GM23338 (cell line): ENCODE results near the gene NAXE. TPM values are rescaled to one million over a fixed set of nuclear protein-coding genes. Genes with fewer than 3 reads are reported as not detected.

Source experiments
- ATAC-seq: fragments of 200-7000 bp; cut with Tn5 transposase; 3 replicates; pipeline ENCODE4 v1.9.1; 2020
- DNase-seq: peaks from one replicate; pipeline ENCODE4 v3.0.0-alpha.2; 2015; ENCODE audit warnings: low spot score
- H2AFZ ChIP-seq: fragments of 200-600 bp; sonication (generic); 2 replicates; pipeline ENCODE4 v1.8.0; 2016; ENCODE audit warnings: antibody characterized with exemption, mild to moderate bottlenecking, moderate library complexity
- H3F3A ChIP-seq: fragments of 200-600 bp; sonication (generic); replicated peaks from 2 replicates; pipeline ENCODE4 v1.8.0; 2017; ENCODE audit warnings: antibody characterized with exemption, mixed run types, low read depth
- H3K27ac ChIP-seq: fragments of 200-600 bp; sonication (generic); 2 replicates; pipeline ENCODE4 v1.6.1; 2016; ENCODE audit warnings: low read depth
- H3K27me3 ChIP-seq: fragments of 200-600 bp; sonication (generic); 2 replicates; pipeline ENCODE4 v1.8.0; 2016; ENCODE audit warnings: mild to moderate bottlenecking, mixed run types, moderate library complexity; ENCODE audit not compliant: insufficient read depth
- H3K36me3 ChIP-seq: fragments of 200-600 bp; sonication (generic); 2 replicates; pipeline ENCODE4 v1.8.0; 2016; ENCODE audit warnings: mild to moderate bottlenecking; ENCODE audit not compliant: insufficient read depth
- H3K4me1 ChIP-seq: fragments of 200-600 bp; sonication (generic); 2 replicates; pipeline ENCODE4 v1.8.0; 2016; ENCODE audit warnings: mild to moderate bottlenecking, moderate library complexity; ENCODE audit not compliant: insufficient read depth
- H3K4me2 ChIP-seq: fragments of 200-600 bp; sonication (generic); 2 replicates; pipeline ENCODE4 v1.7.1; 2017; ENCODE audit warnings: mixed run types
- H3K4me3 ChIP-seq: fragments of 200-600 bp; sonication (generic); 2 replicates; pipeline ENCODE4 v1.6.1; 2016; ENCODE audit warnings: mixed run types
- H3K79me2 ChIP-seq: fragments of 200-600 bp; sonication (generic); replicated peaks from 2 replicates; pipeline ENCODE4 v1.8.0; 2017; ENCODE audit warnings: mild to moderate bottlenecking; ENCODE audit not compliant: insufficient read depth
- H3K9me2 ChIP-seq: fragments of 200-600 bp; sonication (generic); 2 replicates; pipeline ENCODE4 v1.8.0; 2017; ENCODE audit not compliant: insufficient read depth
- H4K20me1 ChIP-seq: fragments of 200-600 bp; sonication (generic); replicated peaks from 2 replicates; pipeline ENCODE4 v1.8.0; 2017; ENCODE audit warnings: mild to moderate bottlenecking; ENCODE audit not compliant: insufficient read depth
- H3K27ac Mint-ChIP-seq: 2 replicates; pipeline ENCODE4 v1.8.0; 2020; ENCODE audit warnings: inconsistent platforms, mild to moderate bottlenecking, moderate library complexity, mixed read lengths
- H3K27me3 Mint-ChIP-seq: 3 replicates; pipeline ENCODE4 v1.8.0; 2022; ENCODE audit warnings: low read depth, mild to moderate bottlenecking, moderate library complexity, mixed read lengths, inconsistent platforms; ENCODE audit not compliant: insufficient read depth, poor library complexity
- H3K36me3 Mint-ChIP-seq: 3 replicates; pipeline ENCODE4 v1.8.0; 2021; ENCODE audit warnings: low read depth, mild to moderate bottlenecking, inconsistent platforms, moderate library complexity, mixed read lengths
- H3K4me1 Mint-ChIP-seq: 3 replicates; pipeline ENCODE4 v1.8.0; 2020; ENCODE audit warnings: mild to moderate bottlenecking, inconsistent platforms, mixed read lengths
- H3K4me3 Mint-ChIP-seq: 3 replicates; pipeline ENCODE4 v1.8.0; 2021; ENCODE audit warnings: moderate library complexity, mild to moderate bottlenecking, inconsistent platforms, mixed read lengths
- H3K9me3 Mint-ChIP-seq: 3 replicates; pipeline ENCODE4 v1.8.0; 2020; ENCODE audit warnings: moderate library complexity, mild to moderate bottlenecking, inconsistent platforms, mixed read lengths
- CREB1 ChIP-seq: fragments of 250-450 bp; sonication (Bioruptor Pico); IDR thresholded peaks from 2 replicates; pipeline ENCODE4 v1.5.0; 2020; ENCODE audit warnings: low read depth, mild to moderate bottlenecking, moderate library complexity
- EZH2 ChIP-seq: fragments of 200-600 bp; sonication (generic); IDR thresholded peaks from one replicate; pipeline ENCODE4 v1.8.0; 2017; ENCODE audit warnings: antibody characterized with exemption, mild to moderate bottlenecking, low read depth; ENCODE audit not compliant: unreplicated experiment
- EZH2phosphoT487 ChIP-seq: fragments of 200-600 bp; sonication (generic); IDR thresholded peaks from one replicate; pipeline ENCODE4 v1.8.1; 2018; ENCODE audit warnings: antibody characterized with exemption; ENCODE audit not compliant: unreplicated experiment
- JUNB ChIP-seq: IDR thresholded peaks from one replicate; pipeline ENCODE4 v1.6.1; 2016; ENCODE audit warnings: antibody characterized with exemption; ENCODE audit not compliant: unreplicated experiment
- NANOG ChIP-seq: IDR thresholded peaks from 2 replicates; pipeline ENCODE4 v1.6.1; 2016; ENCODE audit warnings: antibody characterized with exemption, borderline replicate concordance
- POLR2AphosphoS5 ChIP-seq: IDR thresholded peaks from 2 replicates; pipeline ENCODE4 v1.6.1; 2016; ENCODE audit warnings: antibody characterized with exemption, low read depth
- STAT1 ChIP-seq: IDR thresholded peaks from one replicate; pipeline ENCODE4 v1.6.1; 2016; ENCODE audit warnings: antibody characterized with exemption; ENCODE audit not compliant: unreplicated experiment
- ZNF114 ChIP-seq: fragments of 250-450 bp; sonication (Bioruptor Pico); IDR thresholded peaks from 2 replicates; pipeline ENCODE4 v1.5.0; 2020; ENCODE audit warnings: mild to moderate bottlenecking, moderate library complexity
- ZNF331 ChIP-seq: fragments of 250-450 bp; sonication (Bioruptor Pico); IDR thresholded peaks from 2 replicates; pipeline ENCODE4 v1.5.0; 2020; ENCODE audit warnings: low read depth, mild to moderate bottlenecking, moderate library complexity
- polyA plus RNA-seq: library from polyadenylated mRNA; unstranded; fragments of >200 nt; fragmentation: Nextera tagmentation; extraction: Ambion mirVana; gene quantifications from 2 replicates; pipeline ENCODE4 v1.2.1, GENCODE V29; 2016
- total RNA-seq: library from RNA; depleted of rRNA; stranded (reverse); fragments of >200 nt; shearing (Covaris generic); gene quantifications from 2 replicates; pipeline ENCODE4 v1.2.3, GENCODE V29; 2014
- TF ChIP-seq, protein P1 (sequence below): fragments of 250-450 bp; sonication (Bioruptor Pico); IDR thresholded peaks from 2 replicates; pipeline ENCODE4 v1.5.0; 2020; ENCODE audit warnings: mild to moderate bottlenecking, moderate library complexity
- TF ChIP-seq, protein P2 (sequence below): IDR thresholded peaks from one replicate; pipeline ENCODE4 v1.6.1; 2018; ENCODE audit warnings: antibody characterized with exemption; ENCODE audit not compliant: unreplicated experiment
- TF ChIP-seq, protein P3 (sequence below): IDR thresholded peaks from 2 replicates; pipeline ENCODE4 v1.6.1; 2016; ENCODE audit warnings: antibody characterized with exemption
- TF ChIP-seq, protein P4 (sequence below), 2 experiments: fragments of 200-600 bp in 1 of 2; sonication (generic) in 1 of 2; conservative IDR thresholded peaks; 2 replicates each; pipeline versions ENCODE4 v1.5.1 to v1.6.1; 2016 to 2017; ENCODE audit warnings: antibody characterized with exemption in 2 of 2, low read depth in 2 of 2, mild to moderate bottlenecking in 2 of 2, moderate library complexity in 1 of 2

The NAXE gene
- total and polyA plus RNA-seq, 2 experiments from 2014 or later: 82.1 to 87.5 TPM

DNA sequence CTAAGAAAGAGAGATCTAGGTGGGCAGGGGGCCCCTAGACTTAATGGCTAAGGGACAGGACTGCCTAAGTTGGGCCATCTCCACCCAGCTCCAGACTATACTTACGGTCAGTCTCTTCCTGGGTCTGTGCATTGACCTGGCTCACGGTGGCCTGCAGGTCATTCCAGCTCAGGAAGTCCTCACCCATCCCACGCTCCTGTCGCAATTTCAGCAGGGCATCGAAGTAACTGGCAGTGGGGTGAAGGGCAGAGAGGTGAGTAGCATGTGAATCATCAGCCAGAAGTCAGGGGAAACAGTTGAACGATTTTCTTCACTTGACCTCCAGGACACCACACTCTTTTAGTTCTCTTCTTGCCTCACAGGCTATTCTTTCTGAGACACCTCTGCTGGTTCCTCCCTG, 39.7 kb upstream of the NAXE start:
- H3K36me3 ChIP-seq: peaks cover 5% of the 10 kb centered on the region; the same call in 1 of the 2 replicates
- no peaks in the 10 kb centered on the region for H3K4me1 ChIP-seq
- Mint-ChIP-seq H3K4me3 (no peak overlapping the region), H3K4me1 (no peaks in the 10 kb centered on the region), H3K9me3 (no peaks in the 10 kb centered on the region), H3K27ac (no peak overlapping the region), H3K27me3 (peaks cover 4% of the 10 kb centered on the region), H3K36me3 (peaks cover 23% of the 10 kb centered on the region)
- H3K27me3 ChIP-seq: no peaks in the 10 kb centered on the region
- no peak for DNase-seq
- no peak overlapping the region for H3K4me2 ChIP-seq
- H2AFZ ChIP-seq: no peak overlapping the region
- no peaks in the 10 kb centered on the region for H3K9me2 ChIP-seq
- H3K4me3 ChIP-seq: no peak overlapping the region
- no peak for ATAC-seq
- H3K79me2 ChIP-seq: no peaks in the 10 kb centered on the region
- no peaks in the 10 kb centered on the region for H3F3A ChIP-seq
- H4K20me1 ChIP-seq: no peaks in the 10 kb centered on the region; the same call in 1 of the 2 replicates
- TF ChIP-seq JUNB (no peak), NANOG (no peak), ZNF114 (CRISPR knock-in tag) (no peak), CREB1 (CRISPR knock-in tag) (no peak), POLR2AphosphoS5 (no peak), STAT1 (no peak), EZH2 (no peak), EZH2phosphoT487 (no peak), ZNF331 (CRISPR knock-in tag) (no peak)
- TF ChIP-seq, protein P1, sequence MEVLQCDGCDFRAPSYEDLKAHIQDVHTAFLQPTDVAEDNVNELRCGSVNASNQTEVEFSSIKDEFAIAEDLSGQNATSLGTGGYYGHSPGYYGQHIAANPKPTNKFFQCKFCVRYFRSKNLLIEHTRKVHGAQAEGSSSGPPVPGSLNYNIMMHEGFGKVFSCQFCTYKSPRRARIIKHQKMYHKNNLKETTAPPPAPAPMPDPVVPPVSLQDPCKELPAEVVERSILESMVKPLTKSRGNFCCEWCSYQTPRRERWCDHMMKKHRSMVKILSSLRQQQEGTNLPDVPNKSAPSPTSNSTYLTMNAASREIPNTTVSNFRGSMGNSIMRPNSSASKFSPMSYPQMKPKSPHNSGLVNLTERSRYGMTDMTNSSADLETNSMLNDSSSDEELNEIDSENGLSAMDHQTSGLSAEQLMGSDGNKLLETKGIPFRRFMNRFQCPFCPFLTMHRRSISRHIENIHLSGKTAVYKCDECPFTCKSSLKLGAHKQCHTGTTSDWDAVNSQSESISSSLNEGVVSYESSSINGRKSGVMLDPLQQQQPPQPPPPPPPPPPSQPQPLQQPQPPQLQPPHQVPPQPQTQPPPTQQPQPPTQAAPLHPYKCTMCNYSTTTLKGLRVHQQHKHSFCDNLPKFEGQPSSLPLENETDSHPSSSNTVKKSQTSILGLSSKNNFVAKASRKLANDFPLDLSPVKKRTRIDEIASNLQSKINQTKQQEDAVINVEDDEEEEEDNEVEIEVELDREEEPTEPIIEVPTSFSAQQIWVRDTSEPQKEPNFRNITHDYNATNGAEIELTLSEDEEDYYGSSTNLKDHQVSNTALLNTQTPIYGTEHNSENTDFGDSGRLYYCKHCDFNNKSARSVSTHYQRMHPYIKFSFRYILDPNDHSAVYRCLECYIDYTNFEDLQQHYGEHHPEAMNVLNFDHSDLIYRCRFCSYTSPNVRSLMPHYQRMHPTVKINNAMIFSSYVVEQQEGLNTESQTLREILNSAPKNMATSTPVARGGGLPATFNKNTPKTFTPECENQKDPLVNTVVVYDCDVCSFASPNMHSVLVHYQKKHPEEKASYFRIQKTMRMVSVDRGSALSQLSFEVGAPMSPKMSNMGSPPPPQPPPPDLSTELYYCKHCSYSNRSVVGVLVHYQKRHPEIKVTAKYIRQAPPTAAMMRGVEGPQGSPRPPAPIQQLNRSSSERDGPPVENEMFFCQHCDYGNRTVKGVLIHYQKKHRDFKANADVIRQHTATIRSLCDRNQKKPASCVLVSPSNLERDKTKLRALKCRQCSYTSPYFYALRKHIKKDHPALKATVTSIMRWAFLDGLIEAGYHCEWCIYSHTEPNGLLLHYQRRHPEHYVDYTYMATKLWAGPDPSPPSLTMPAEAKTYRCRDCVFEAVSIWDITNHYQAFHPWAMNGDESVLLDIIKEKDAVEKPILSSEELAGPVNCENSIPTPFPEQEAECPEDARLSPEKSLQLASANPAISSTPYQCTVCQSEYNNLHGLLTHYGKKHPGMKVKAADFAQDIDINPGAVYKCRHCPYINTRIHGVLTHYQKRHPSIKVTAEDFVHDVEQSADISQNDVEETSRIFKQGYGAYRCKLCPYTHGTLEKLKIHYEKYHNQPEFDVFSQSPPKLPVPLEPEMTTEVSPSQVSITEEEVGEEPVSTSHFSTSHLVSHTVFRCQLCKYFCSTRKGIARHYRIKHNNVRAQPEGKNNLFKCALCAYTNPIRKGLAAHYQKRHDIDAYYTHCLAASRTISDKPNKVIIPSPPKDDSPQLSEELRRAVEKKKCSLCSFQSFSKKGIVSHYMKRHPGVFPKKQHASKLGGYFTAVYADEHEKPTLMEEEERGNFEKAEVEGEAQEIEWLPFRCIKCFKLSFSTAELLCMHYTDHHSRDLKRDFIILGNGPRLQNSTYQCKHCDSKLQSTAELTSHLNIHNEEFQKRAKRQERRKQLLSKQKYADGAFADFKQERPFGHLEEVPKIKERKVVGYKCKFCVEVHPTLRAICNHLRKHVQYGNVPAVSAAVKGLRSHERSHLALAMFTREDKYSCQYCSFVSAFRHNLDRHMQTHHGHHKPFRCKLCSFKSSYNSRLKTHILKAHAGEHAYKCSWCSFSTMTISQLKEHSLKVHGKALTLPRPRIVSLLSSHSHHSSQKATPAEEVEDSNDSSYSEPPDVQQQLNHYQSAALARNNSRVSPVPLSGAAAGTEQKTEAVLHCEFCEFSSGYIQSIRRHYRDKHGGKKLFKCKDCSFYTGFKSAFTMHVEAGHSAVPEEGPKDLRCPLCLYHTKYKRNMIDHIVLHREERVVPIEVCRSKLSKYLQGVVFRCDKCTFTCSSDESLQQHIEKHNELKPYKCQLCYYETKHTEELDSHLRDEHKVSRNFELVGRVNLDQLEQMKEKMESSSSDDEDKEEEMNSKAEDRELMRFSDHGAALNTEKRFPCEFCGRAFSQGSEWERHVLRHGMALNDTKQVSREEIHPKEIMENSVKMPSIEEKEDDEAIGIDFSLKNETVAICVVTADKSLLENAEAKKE: no peak
- TF ChIP-seq, protein P2, sequence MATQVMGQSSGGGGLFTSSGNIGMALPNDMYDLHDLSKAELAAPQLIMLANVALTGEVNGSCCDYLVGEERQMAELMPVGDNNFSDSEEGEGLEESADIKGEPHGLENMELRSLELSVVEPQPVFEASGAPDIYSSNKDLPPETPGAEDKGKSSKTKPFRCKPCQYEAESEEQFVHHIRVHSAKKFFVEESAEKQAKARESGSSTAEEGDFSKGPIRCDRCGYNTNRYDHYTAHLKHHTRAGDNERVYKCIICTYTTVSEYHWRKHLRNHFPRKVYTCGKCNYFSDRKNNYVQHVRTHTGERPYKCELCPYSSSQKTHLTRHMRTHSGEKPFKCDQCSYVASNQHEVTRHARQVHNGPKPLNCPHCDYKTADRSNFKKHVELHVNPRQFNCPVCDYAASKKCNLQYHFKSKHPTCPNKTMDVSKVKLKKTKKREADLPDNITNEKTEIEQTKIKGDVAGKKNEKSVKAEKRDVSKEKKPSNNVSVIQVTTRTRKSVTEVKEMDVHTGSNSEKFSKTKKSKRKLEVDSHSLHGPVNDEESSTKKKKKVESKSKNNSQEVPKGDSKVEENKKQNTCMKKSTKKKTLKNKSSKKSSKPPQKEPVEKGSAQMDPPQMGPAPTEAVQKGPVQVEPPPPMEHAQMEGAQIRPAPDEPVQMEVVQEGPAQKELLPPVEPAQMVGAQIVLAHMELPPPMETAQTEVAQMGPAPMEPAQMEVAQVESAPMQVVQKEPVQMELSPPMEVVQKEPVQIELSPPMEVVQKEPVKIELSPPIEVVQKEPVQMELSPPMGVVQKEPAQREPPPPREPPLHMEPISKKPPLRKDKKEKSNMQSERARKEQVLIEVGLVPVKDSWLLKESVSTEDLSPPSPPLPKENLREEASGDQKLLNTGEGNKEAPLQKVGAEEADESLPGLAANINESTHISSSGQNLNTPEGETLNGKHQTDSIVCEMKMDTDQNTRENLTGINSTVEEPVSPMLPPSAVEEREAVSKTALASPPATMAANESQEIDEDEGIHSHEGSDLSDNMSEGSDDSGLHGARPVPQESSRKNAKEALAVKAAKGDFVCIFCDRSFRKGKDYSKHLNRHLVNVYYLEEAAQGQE: no peak
- TF ChIP-seq, protein P3, sequence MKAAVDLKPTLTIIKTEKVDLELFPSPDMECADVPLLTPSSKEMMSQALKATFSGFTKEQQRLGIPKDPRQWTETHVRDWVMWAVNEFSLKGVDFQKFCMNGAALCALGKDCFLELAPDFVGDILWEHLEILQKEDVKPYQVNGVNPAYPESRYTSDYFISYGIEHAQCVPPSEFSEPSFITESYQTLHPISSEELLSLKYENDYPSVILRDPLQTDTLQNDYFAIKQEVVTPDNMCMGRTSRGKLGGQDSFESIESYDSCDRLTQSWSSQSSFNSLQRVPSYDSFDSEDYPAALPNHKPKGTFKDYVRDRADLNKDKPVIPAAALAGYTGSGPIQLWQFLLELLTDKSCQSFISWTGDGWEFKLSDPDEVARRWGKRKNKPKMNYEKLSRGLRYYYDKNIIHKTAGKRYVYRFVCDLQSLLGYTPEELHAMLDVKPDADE: no peak
- TF ChIP-seq, protein P4, sequence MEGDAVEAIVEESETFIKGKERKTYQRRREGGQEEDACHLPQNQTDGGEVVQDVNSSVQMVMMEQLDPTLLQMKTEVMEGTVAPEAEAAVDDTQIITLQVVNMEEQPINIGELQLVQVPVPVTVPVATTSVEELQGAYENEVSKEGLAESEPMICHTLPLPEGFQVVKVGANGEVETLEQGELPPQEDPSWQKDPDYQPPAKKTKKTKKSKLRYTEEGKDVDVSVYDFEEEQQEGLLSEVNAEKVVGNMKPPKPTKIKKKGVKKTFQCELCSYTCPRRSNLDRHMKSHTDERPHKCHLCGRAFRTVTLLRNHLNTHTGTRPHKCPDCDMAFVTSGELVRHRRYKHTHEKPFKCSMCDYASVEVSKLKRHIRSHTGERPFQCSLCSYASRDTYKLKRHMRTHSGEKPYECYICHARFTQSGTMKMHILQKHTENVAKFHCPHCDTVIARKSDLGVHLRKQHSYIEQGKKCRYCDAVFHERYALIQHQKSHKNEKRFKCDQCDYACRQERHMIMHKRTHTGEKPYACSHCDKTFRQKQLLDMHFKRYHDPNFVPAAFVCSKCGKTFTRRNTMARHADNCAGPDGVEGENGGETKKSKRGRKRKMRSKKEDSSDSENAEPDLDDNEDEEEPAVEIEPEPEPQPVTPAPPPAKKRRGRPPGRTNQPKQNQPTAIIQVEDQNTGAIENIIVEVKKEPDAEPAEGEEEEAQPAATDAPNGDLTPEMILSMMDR (conservative IDR thresholded peaks at IDR 0.05; ENCODE audit: low read depth in 2 of 2): no peak
- no peak overlapping the region for H3K27ac ChIP-seq
